SK-N-SH (cell line): ENCODE measurements around the gene MYOM1. TPM values are rescaled to one million over a fixed set of nuclear protein-coding genes. Genes with fewer than 3 reads are reported as not detected.

ENCODE experiments used
- CTCF ChIA-PET: fragments of 300-600, 350-600 bp; formaldehyde crosslinking; extraction: SDS; loops from one replicate; lab custom pipeline; 2021; lab: Yijun Ruan, JAX
- POLR2A ChIA-PET: fragments of 350-600 bp; sonication (Branson Sonifier 250); formaldehyde crosslinking; extraction: SDS; loops from one replicate; lab custom pipeline; 2020; ENCODE audit warnings: antibody characterized with exemption, inconsistent platforms; lab: Yijun Ruan, JAX
- DNase-seq: peaks from one replicate; pipeline ENCODE4 v3.0.0; 2012
- H2AFZ ChIP-seq: fragments of 200-600 bp; sonication (generic); 2 replicates; pipeline ENCODE4 v1.8.1; 2016; ENCODE audit warnings: antibody characterized with exemption, mild to moderate bottlenecking, low read depth
- H3F3A ChIP-seq: fragments of 200-600 bp; sonication (generic); replicated peaks from 2 replicates; pipeline ENCODE3; 2016; ENCODE audit warnings: antibody characterized with exemption, mild to moderate bottlenecking; ENCODE audit not compliant: insufficient read depth
- H3K27ac ChIP-seq, 2 experiments: fragments of 200-500 bp in 1 of 2; fragments of 200-600 bp in 1 of 2; sonication (Bioruptor generic) in 1 of 2; sonication (generic), shearing (Covaris generic) in 1 of 2; 2 replicates each; pipeline versions ENCODE4 v1.5.1 to v1.6.1; 2014 to 2016; ENCODE audit warnings: low read depth in 2 of 2, inconsistent platforms in 1 of 2, low read length in 1 of 2, mild to moderate bottlenecking in 1 of 2, mixed read lengths in 1 of 2
- H3K27me3 ChIP-seq: fragments of 200-600 bp; sonication (generic), shearing (Covaris generic); 2 replicates; pipeline ENCODE4 v1.6.1; 2016; ENCODE audit warnings: mixed run types; ENCODE audit not compliant: insufficient read depth
- H3K36me3 ChIP-seq, 2 experiments: fragments of 200-500 bp in 1 of 2; fragments of 200-600 bp in 1 of 2; sonication (Bioruptor generic) in 1 of 2; sonication (generic) in 1 of 2; replicated peaks in 1 of 2; 2 replicates each; pipeline versions ENCODE3 to v1.5.1; 2014 to 2016; ENCODE audit warnings: low read length in 1 of 2, mild to moderate bottlenecking in 1 of 2; ENCODE audit not compliant: insufficient read depth in 2 of 2, control insufficient read depth in 1 of 2
- H3K4me1 ChIP-seq, 2 experiments: fragments of 200-500 bp in 1 of 2; fragments of 200-600 bp in 1 of 2; sonication (Bioruptor generic) in 1 of 2; sonication (generic), shearing (Covaris generic) in 1 of 2; 2 replicates each; pipeline versions ENCODE4 v1.5.1 to v1.6.1; 2014 to 2016; ENCODE audit warnings: low read depth in 1 of 2, low read length in 1 of 2, mixed run types in 1 of 2; ENCODE audit not compliant: insufficient read depth in 2 of 2, control insufficient read depth in 1 of 2
- H3K4me2 ChIP-seq: fragments of 200-600 bp; sonication (generic), shearing (Covaris generic); 2 replicates; pipeline ENCODE4 v1.6.1; 2017; ENCODE audit warnings: mixed run types
- H3K4me3 ChIP-seq, 2 experiments: fragments of 200-500 bp in 1 of 2; fragments of 200-600 bp in 1 of 2; sonication (Bioruptor generic) in 1 of 2; sonication (generic), shearing (Covaris generic) in 1 of 2; 2 replicates each; pipeline versions ENCODE4 v1.5.1 to v1.8.1; 2014 to 2016; ENCODE audit warnings: low read depth in 2 of 2, inconsistent platforms in 1 of 2, low read length in 1 of 2, mild to moderate bottlenecking in 1 of 2, mixed read lengths in 1 of 2, moderate library complexity in 1 of 2
- H3K79me2 ChIP-seq: fragments of 200-600 bp; sonication (generic); 2 replicates; pipeline ENCODE4 v1.8.1; 2017; ENCODE audit warnings: mild to moderate bottlenecking; ENCODE audit not compliant: insufficient read depth
- H3K9ac ChIP-seq: fragments of 200-600 bp; sonication (generic); 2 replicates; pipeline ENCODE4 v1.6.1; 2017; ENCODE audit warnings: mixed run types
- H3K9me2 ChIP-seq: fragments of 200-600 bp; sonication (generic); 2 replicates; pipeline ENCODE4 v1.6.1; 2017; ENCODE audit warnings: mixed run types
- H3K9me3 ChIP-seq: fragments of 200-600 bp; sonication (generic); 2 replicates; pipeline ENCODE4 v1.6.1; 2017; ENCODE audit warnings: mixed run types, mild to moderate bottlenecking, moderate library complexity
- H4K20me1 ChIP-seq: fragments of 200-600 bp; sonication (generic); 2 replicates; pipeline ENCODE4 v1.6.1; 2017; ENCODE audit warnings: mild to moderate bottlenecking, mixed run types; ENCODE audit not compliant: insufficient read depth
- CTCF ChIP-seq: fragments of 200-600 bp; sonication (generic); IDR thresholded peaks from 2 replicates; pipeline ENCODE4 v1.6.1; 2017; ENCODE audit warnings: antibody characterized with exemption, mild to moderate bottlenecking, moderate library complexity
- ELF1 ChIP-seq: IDR thresholded peaks from 2 replicates; pipeline ENCODE4 v1.4.0; 2012
- EP300 ChIP-seq, 2 experiments: IDR thresholded peaks; 2 replicates each; pipeline versions ENCODE4 v1.4.0 to v1.6.1; 2012; ENCODE audit warnings: borderline replicate concordance in 1 of 2, low read depth in 1 of 2, low read length in 1 of 2
- EZH2phosphoT487 ChIP-seq: fragments of 200-600 bp; sonication (generic); IDR thresholded peaks from 2 replicates; pipeline ENCODE4 v1.6.1; 2017; ENCODE audit warnings: low read depth, mixed run types, mild to moderate bottlenecking, antibody characterized with exemption, moderate library complexity, borderline replicate concordance
- JUND ChIP-seq: IDR thresholded peaks from 2 replicates; pipeline ENCODE4 v1.4.0; 2012
- MXI1 ChIP-seq: IDR thresholded peaks from 2 replicates; pipeline ENCODE4 v1.6.1; 2012; ENCODE audit warnings: mild to moderate bottlenecking, low read depth, low read length, improper control_type of control experiment
- POLR2AphosphoS5 ChIP-seq: IDR thresholded peaks from 2 replicates; pipeline ENCODE4 v1.6.1; 2012; ENCODE audit warnings: low read depth, low read length
- RCOR1 ChIP-seq: fragments of 150-350 bp; IDR thresholded peaks from 2 replicates; pipeline ENCODE4 v1.6.1; 2017; ENCODE audit warnings: antibody characterized with exemption, low read length
- REST ChIP-seq: IDR thresholded peaks from 2 replicates; pipeline ENCODE4 v1.6.1; 2012; ENCODE audit warnings: mild to moderate bottlenecking, low read depth, low read length, moderate library complexity
- RFX5 ChIP-seq: IDR thresholded peaks from 2 replicates; pipeline ENCODE4 v1.6.1; 2012; ENCODE audit warnings: mild to moderate bottlenecking, improper control_type of control experiment, low read length
- RXRA ChIP-seq: IDR thresholded peaks from 2 replicates; pipeline ENCODE4 v1.4.0; 2012; ENCODE audit warnings: low read depth, mild to moderate bottlenecking, borderline replicate concordance
- TEAD4 ChIP-seq: IDR thresholded peaks from 2 replicates; pipeline ENCODE4 v1.4.0; 2012; ENCODE audit warnings: mild to moderate bottlenecking, borderline replicate concordance; ENCODE audit not compliant: insufficient read depth
- USF1 ChIP-seq: IDR thresholded peaks from 2 replicates; pipeline ENCODE4 v1.4.0; 2012; ENCODE audit warnings: low read depth, borderline replicate concordance
- WGBS: methylation state at CpG from one replicate; pipeline ENCODE4 v1.1.6; 2017; ENCODE audit warnings: low lambda C conversion rate; 5-methylcytosine and 5-hydroxymethylcytosine counted together
- polyA plus RNA-seq, 3 experiments: library from polyadenylated mRNA; depleted of rRNA; stranded (reverse); fragments of >200 nt; gene quantifications; 2 replicates each; pipeline ENCODE4 v1.2.3, GENCODE V29; 2012
- TF ChIP-seq, protein P1 (sequence below): IDR thresholded peaks from 2 replicates; pipeline ENCODE4 v1.4.0; 2012; ENCODE audit warnings: low read depth
- TF ChIP-seq, protein P2 (sequence below): IDR thresholded peaks from 2 replicates; pipeline ENCODE4; 2012

The MYOM1 gene
- polyA plus RNA-seq, 1 of the 3 experiments (the other 2 are of a cell fraction) = 0.07 TPM

GRCh38 chr18:3027370-3027891, 192.3 kb downstream of the MYOM1 start:
- POLR2A ChIA-PET = no interaction called here
- Histone ChIP-seq H3K9me2 (no peaks in the 10 kb centered on the region), H3K4me3 (no peak overlapping the region), H3K4me1 (no peaks in the 10 kb centered on the region), H4K20me1 (no peaks in the 10 kb centered on the region), H3F3A (peaks cover 3% of the 10 kb centered on the region), H3K36me3 (no peaks in the 10 kb centered on the region), H3K4me2 (no peak overlapping the region), H3K79me2 (no peaks in the 10 kb centered on the region), H3K9ac (no peak overlapping the region), H2AFZ (peak overlapping the region; percentile 41; the same call in 1 of the 2 replicates), H3K27ac (no peak overlapping the region), H3K9me3 (no peaks in the 10 kb centered on the region), H3K27me3 (no peaks in the 10 kb centered on the region)
- no peak for DNase-seq
- 93% methylated on average over 11 of the region's 11 CpGs for WGBS
- CTCF ChIA-PET = interaction anchor here (0.6 kb wide), 1 partner anchor 12 kb away, joined by 3 read pairs; no protein-coding TSS in a partner anchor
- TF ChIP-seq EP300 (IDR thresholded peaks at IDR 0.05; ENCODE audit: borderline replicate concordance in 1 of 2, low read depth in 1 of 2, low read length in 1 of 2) (no peak), CTCF (no peak), TEAD4 (no peak), ELF1 (no peak), EZH2phosphoT487 (no peak), MXI1 (no peak), RFX5 (no peak), JUND (no peak)
- TF ChIP-seq, protein P1, sequence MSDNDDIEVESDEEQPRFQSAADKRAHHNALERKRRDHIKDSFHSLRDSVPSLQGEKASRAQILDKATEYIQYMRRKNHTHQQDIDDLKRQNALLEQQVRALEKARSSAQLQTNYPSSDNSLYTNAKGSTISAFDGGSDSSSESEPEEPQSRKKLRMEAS = no peak

DNA sequence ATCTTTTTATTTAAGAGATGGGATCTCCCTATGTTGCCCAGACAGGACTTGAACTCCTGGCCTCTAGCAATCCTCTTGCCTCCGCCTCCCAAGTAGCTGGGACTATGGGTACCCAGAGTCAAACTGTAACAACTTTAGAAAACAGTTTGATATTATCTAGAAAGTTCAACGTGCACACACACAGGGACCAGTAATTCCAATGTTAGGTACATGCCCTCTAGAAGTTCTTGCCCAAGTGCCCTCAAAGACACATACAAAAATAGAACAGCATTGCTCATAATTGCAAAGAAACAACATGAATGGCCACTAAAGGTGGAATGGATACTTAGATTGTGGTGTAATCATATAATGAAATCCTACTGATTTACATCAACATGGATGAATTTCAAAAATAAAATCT, 194.2 kb downstream of the MYOM1 start:
- H3K79me2 ChIP-seq = no peaks in the 10 kb centered on the region
- no peak overlapping the region for H3K4me3 ChIP-seq
- no peaks in the 10 kb centered on the region for H3K27me3 ChIP-seq
- H3K9me2 ChIP-seq = no peaks in the 10 kb centered on the region
- no peak overlapping the region for H2AFZ ChIP-seq
- ChIA-PET POLR2A (no interaction called here), CTCF (no interaction called here)
- H3K36me3 ChIP-seq = no peaks in the 10 kb centered on the region
- H3K9me3 ChIP-seq = no peaks in the 10 kb centered on the region
- H3K4me1 ChIP-seq = no peaks in the 10 kb centered on the region
- H3F3A ChIP-seq = peaks cover 3% of the 10 kb centered on the region
- no peak for DNase-seq
- no peak overlapping the region for H3K4me2 ChIP-seq
- no peak overlapping the region for H3K9ac ChIP-seq
- no peaks in the 10 kb centered on the region for H4K20me1 ChIP-seq
- no peak overlapping the region for H3K27ac ChIP-seq
- 91% methylated on average over 2 of the region's 2 CpGs for WGBS
- TF ChIP-seq RCOR1 = no peak
- TF ChIP-seq USF1 = no peak
- no peak for TF ChIP-seq RXRA
- TF ChIP-seq, protein P1 = no peak
- TF ChIP-seq EZH2phosphoT487 = no peak
- no peak for TF ChIP-seq REST
- TF ChIP-seq POLR2AphosphoS5 = no peak
- TF ChIP-seq, protein P2, sequence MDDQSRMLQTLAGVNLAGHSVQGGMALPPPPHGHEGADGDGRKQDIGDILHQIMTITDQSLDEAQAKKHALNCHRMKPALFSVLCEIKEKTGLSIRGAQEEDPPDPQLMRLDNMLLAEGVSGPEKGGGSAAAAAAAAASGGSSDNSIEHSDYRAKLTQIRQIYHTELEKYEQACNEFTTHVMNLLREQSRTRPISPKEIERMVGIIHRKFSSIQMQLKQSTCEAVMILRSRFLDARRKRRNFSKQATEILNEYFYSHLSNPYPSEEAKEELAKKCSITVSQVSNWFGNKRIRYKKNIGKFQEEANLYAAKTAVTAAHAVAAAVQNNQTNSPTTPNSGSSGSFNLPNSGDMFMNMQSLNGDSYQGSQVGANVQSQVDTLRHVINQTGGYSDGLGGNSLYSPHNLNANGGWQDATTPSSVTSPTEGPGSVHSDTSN = no peak
- no peak for TF ChIP-seq CTCF
